ENCODE data around the gene WDR12.

GRCh38 chr2:202861987-202862386 is 49.5 kb downstream of the WDR12 start:
- TF ChIP-seq SUZ12 (IDR thresholded peaks at IDR 0.05) (no peak), BHLHE40 (IDR thresholded peaks at IDR 0.05; ENCODE audit: borderline replicate concordance) (no peak), HDGF (IDR thresholded peaks at IDR 0.05; ENCODE audit: borderline replicate concordance) (no peak), CTBP1 (IDR thresholded peaks at IDR 0.05; ENCODE audit: borderline replicate concordance) (no peak)
